ENCODE data around the gene CFAP54.
A peak's percentile ranks its signal among the peaks of the same experiment; 100 is the strongest.

CFAP54 gene

DNA sequence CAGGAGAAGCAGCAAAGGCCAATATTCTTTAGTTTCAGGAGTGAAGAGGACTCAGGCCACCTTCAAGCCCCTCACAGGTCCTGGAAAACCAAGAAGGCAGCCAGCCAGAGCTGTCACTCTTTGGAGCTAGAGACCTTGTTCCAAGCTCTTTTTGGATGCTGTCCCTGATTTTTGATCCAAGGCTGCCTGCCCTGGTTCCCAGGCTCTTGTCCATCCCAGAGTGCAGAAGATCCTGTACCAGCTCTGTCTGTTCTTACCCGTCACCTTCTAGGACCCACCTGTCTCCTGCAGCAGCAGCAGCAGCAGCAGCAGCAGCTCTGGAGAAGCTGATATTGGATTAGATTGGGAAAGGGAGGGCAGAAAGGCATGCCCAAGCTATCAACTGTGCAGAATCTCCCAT lies 260.6 kb downstream of the CFAP54 start:
- no peak for DNase-seq (ENCODE audit: low spot score)

DNA sequence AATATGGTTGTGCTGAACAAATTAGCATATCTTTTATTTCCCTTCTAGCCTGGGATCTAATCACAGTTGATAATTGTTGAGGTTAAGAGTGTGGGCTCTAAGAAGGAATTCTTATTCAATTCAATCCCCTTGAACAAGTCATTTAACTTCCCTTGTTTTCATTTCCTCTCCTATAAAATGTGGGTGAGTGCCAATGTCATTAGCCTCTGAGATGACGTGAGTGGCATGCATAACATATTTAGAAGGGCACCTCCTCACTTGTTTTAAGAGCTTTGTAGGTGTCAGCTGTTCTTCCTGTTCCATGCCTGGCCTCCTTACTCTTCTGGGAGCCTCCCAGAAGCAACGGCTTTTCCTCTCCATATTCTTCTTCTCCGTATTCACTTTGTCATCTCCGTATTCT lies 262.2 kb downstream of the CFAP54 start:
- DNase-seq (ENCODE audit: low spot score), result no peak

- DNase-seq (ENCODE audit: low spot score), result no peak
Observed at GRCh38 chr12:96752211-96752610, 262.8 kb downstream of the CFAP54 start.

DNA sequence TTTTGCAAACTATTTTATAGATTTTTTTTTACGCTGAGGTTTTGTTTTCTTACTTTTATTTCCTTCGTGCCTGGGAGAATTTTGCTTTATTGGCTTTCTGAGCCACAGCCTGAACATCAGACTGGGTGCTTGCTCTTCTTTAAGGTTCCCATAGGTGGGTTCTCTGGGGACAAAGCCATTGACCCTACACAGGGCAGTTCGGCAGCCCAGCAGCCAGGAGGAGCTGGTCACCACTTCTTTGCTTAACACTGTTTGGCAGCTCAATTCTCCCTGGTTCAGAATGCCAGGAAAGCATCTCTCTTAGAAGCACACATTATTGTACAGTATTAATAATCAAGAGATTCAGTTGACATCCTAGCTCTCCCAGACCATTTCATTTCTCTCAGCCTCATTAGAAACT lies 276.9 kb downstream of the CFAP54 start:
- no peak for DNase-seq (ENCODE audit: low spot score)

DNA sequence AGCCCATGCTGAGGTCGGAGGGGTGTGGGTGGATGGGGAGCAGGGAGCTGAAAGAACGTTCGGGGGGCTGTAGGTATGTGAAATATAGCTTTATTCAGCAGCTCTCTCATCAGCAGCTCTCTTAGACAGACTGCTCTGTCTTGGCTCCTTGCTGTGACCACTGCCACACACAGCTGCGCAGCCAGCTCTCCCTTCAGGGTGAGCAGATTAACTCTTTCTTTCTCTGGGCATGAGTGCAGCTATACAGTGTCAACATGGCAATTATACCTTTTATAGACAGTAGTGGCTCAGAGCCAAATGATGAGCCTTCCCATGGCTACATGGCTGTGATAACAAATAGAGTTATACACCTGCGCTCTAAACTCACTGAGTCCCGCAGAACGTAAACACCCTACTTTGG lies 280.0 kb downstream of the CFAP54 start:
- no peak for DNase-seq (ENCODE audit: low spot score)

GRCh38 chr12:96770219-96771102 lies 281.1 kb downstream of the CFAP54 start:
- DNase-seq (ENCODE audit: low spot score), result peak; percentile 16

GRCh38 chr12:96773031-96773430 lies 283.7 kb downstream of the CFAP54 start:
- DNase-seq (ENCODE audit: low spot score), result no peak

GRCh38 chr12:96774496-96775256 lies 285.3 kb downstream of the CFAP54 start:
- no peak for DNase-seq (ENCODE audit: low spot score)

DNA sequence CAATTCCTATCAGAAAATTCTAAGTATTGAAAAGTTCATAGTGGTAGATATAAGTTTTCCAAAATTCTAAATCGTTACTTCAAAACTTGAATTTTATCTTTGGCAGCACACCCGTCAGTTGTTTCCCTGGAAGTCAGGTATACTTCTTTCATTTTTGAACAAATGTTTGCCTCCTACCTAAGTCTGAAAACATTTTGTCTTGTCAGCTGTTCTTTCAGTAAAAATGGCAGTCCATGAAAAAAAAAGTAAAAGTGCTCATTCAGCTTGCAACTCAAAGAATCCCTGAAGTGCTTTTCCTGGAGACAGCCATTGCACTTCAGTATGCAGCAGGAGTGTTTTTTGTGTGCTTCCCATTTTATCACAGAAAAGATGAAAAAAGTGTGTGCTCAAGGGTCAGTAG lies 287.5 kb downstream of the CFAP54 start:
- DNase-seq (ENCODE audit: low spot score), result no peak

DNA sequence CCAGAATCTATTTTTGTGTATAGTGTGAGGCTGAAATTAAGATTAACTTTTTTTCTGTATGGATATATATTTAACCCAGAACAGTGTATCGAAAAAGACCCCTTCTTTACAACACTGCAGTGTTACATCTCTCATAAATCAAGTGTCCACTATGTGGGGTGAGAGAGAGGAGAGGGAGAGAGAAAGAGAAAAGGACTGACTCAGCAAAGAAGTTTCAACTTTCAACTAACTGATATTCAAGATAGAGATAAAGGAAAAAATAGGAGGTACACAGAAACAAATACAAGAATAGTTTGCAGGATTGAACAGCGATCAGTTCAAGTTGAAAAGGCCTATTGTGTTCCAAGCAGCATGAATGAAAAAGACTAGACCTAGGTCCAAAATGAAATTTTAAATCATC lies 291.0 kb downstream of the CFAP54 start:
- DNase-seq (ENCODE audit: low spot score), result no peak

DNA sequence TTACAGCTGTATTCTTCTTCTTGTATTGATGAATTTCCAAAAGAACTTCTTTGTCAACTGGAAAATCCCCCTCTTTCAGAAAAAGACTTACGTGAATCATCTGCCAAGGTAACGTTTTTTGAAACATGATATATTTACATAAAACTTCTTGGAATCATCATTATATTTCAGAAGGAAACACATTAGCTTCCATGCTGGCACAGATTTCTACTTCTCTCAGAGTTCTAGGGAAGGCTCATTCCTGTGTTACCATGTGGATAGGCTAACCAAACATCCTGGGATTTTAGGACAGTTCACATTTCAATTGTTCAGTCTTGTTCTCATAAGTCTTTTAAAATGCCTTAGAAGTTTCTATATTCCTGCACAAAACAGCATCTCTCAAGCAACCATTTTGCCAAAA lies 297.4 kb downstream of the CFAP54 start:
- DNase-seq (ENCODE audit: low spot score), result no peak

DNA sequence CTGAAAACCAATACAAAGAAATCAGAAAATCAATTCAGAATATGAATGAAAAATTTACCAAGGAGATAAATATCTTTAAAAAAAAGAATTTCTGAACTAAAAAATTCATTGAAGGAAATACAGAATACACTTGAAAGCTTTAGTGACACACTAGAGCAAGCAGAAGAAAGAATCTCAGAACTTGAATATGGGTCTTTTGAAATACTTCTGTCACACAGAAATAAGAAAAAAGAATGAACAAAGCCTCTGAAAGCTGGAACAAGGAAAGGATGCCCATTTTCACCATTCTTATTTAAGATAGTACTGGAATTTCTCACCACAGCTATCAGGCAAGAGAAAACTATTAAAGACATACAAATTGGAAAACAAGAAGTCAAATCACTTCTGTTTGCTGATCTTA lies 314.6 kb downstream of the CFAP54 start:
- DNase-seq (ENCODE audit: low spot score), result no peak

GRCh38 chr12:96806272-96806671 lies 316.9 kb downstream of the CFAP54 start:
- DNase-seq (ENCODE audit: low spot score), result no peak

DNA sequence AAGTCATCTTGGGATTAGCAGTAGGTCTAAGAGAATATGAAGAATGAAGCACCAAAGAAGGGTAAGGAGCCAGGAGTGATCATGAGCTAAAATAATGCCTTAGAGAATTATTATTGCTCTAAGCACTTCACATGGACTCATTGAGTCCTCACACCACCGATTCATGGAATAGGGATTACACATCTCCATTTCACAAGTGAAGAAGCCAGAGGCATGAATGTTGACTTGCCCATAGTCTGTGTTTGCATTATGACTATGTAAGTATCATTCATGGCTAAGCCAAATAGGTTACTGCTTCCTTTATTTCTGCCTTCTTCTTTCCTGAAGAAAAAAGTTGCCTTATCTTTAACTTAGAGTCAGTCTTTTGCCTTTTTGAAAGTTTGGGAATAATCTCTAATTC lies 318.4 kb downstream of the CFAP54 start:
- no peak for DNase-seq (ENCODE audit: low spot score)

GRCh38 chr12:96808587-96808986 lies 319.2 kb downstream of the CFAP54 start:
- no peak for DNase-seq (ENCODE audit: low spot score)

DNA sequence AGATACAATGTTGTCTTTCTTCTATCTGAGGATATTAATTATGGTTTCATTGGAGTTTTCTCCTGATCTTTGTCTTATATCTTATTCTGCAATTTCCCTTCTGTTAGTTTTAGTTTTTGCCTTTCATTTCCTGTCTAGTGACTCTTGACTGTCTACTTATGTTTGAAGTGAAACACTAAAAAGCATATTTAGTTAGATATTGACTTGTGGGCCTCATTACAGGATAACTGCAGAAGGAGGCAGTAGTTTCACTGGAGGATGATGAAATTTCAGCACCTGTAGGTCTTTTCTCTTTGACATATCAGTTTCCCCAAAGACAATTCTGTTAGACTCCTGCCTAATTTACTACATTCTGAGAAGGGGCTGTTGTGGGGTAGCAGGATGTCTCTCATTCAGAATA lies 320.1 kb downstream of the CFAP54 start:
- no peak for DNase-seq (ENCODE audit: low spot score)

GRCh38 chr12:96810057-96810456 lies 320.7 kb downstream of the CFAP54 start:
- DNase-seq (ENCODE audit: low spot score), result no peak

GRCh38 chr12:96810477-96810876 lies 321.1 kb downstream of the CFAP54 start:
- DNase-seq (ENCODE audit: low spot score), result no peak

- DNase-seq (ENCODE audit: low spot score), result peak; percentile 83
Observed at GRCh38 chr12:96811083-96811482, 321.7 kb downstream of the CFAP54 start.

GRCh38 chr12:96812153-96812552 lies 322.8 kb downstream of the CFAP54 start:
- DNase-seq (ENCODE audit: low spot score), result no peak

DNA sequence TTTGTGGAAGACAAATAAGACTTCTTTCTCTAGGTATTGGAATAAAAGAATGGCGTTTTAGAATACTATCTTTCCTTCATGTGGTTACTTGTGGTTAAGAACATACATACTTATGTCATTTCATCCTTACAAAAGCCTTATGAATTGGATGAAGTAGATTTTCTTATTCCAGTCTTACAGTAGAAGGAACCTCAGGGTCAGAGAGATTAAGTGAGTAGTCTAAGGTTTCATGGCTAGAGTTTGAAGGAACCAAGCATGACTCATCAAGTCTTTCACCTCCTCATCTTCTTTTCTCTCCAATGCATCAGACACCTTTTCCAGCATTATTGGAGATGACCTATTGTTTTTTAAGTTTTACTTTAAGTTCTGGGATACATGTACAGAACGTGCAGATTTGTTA lies 324.8 kb downstream of the CFAP54 start:
- DNase-seq (ENCODE audit: low spot score), result no peak

DNA sequence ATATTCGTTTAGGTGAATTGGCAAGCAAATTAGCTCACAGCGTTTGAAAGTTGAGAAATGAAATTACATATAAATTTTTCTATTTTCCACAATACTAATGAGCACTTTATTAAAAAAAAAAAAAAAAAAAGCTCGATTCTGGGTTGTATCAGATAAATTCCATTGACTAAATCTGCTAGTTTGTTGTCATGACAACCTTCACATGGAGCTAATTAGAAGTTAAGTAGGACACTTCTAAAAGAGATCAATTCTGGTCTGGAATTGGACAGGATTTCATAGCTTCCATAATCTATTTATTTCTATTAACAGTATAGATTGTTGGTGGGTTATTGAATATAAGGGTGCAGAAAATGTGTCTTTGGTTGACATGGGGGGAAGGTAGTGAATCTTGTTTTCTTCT lies 332.2 kb downstream of the CFAP54 start:
- no peak for DNase-seq (ENCODE audit: low spot score)

DNA sequence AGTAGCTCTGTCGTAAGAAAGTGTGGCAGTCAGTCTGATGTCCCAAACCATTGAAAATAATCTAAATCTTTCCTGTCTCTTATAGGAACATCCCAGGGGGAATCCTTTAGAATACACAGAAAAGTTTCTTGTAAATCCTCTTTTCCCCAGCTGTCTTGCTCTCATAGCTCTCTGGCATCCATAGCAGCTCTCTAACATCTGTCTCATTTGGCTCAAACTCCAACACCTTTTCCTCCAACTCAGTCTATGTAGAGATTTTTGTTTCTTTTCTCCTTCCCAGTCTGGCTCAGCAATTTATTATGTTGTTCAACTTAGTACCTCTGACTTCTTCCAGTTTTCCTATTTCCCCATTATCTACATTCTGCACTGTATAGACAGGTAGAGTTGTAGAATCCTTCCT lies 333.3 kb downstream of the CFAP54 start:
- DNase-seq (ENCODE audit: low spot score), result no peak

Measured in RKO (cell line).